SKM-1 (cell line): ENCODE results near the gene KIF26A.

Experiments
- DNase-seq: peaks from one replicate; lab custom pipeline; 2025; ENCODE audit not compliant: unreplicated experiment; lab: John Stamatoyannopoulos, UW

KIF26A gene

DNA sequence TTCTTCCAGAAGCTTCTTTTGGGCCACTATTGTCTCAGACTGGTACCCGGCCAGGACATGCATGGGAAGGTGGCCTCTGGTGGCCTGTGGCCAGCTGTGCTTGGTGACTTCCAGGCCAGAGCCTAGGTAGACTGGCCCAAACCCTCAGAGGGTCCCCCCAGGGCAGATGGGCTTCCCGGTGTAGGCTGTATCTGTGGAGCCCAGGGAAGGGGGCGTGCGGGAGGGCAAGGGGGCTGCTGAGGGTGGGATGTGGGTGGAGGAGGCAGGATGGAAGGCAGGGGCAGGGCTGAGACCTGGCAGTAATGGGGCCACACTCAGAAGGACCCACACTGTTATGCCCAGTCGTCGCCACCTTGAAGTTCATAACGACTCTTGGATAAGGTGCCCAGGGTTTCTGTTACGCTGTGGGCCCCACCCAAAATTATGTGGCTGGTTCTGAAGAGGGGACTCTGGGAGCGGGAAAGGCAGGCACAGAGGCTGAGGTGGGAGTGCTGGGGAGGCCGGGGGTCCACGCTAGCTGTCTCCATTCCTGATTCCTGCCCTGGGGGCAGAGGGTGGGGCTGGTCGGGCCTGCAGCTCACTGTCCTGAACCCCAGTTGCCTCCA lies 52.1 kb downstream of the KIF26A start:
- no peak for DNase-seq

DNA sequence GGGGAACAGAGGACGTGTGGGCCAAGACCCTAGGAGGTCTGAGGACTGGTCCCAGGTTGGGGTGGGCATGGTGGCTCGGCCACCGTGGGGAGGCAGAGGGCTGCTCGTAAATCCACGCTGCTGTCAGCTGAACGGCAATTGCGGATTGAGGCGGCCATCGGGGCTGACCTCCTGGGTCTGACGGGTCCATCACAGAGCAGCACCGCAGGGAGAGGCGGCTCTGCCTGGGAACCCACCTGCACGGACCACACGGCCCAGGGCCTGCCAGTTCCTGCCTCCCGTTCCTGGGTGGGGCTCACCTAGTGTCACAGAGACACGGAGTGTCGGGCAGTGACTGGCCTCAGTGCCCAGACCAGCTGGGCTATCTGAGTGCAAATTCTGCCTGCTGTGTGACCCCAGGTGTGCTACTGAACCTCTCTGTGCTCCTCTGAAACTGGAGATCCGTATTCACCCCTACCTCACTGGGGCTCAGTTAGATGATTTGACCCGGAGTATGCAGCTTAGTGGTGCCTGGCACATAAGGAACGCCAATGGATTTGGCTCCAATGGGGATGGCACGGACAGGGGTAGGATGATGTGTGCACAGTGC lies 53.1 kb downstream of the KIF26A start:
- DNase-seq, result no peak

DNA sequence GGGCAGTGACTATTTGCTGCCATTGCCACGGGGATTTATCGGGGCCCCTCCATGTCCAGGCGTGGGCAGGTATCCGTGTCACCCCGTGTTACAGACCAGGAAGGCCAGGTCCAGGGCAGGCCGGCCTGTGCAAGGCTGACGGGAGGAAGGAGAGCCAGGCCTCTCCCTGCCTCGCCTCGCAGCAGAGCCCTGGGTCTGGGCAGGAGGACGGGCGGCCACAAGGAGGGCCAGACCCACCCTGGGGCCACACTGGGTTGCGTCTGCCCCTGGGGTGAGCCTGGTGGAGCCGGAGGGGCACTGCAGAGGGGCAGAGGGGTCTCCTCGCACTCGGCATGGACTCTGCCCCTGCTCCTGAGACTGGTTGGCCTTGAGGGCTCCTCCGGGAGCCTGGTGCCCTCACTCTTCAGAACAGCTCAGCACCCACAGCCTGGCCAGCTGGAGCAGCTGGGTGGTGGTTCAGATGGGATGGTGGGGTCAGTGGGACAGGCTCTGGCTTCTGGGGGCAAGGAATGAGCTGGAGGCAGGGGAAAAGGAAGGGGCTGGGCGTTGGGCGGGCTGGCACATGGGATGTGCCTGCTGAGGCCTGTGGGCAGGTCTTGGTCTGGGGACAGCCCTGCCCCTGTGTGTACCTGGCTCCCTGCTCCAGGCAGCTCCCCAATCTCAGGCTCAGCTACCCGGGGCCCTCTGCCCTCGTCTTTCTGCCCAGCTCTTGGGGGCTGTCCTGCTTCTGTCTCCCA lies 53.9 kb downstream of the KIF26A start:
- DNase-seq, result no peak

GRCh38 chr14:104192883-104193245 lies 54.5 kb downstream of the KIF26A start:
- no peak for DNase-seq

- no peak for DNase-seq
Measured at GRCh38 chr14:104194016-104194415, 55.6 kb downstream of the KIF26A start.

GRCh38 chr14:104194716-104195115 lies 56.3 kb downstream of the KIF26A start:
- no peak for DNase-seq

DNA sequence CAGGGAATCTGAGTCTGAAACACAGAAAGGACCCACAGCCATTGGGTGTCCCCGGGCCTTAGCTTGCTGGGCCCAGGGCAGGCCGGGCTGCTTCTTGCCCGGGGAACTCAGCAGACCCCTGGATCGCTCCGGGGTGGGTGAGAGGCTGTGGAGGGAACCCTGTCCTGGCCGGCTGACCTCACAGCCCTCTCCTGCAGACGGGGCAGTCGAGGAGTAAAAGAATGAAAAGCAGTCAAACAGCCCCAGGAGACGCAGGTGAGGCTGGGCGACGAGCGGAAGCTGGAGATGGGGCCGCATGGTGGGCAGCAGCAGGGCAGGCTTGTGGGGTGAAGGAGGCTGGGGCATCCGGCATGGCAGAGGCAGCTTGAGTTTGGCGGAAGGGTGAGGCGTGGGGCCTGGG lies 57.0 kb downstream of the KIF26A start:
- DNase-seq, result no peak

DNA sequence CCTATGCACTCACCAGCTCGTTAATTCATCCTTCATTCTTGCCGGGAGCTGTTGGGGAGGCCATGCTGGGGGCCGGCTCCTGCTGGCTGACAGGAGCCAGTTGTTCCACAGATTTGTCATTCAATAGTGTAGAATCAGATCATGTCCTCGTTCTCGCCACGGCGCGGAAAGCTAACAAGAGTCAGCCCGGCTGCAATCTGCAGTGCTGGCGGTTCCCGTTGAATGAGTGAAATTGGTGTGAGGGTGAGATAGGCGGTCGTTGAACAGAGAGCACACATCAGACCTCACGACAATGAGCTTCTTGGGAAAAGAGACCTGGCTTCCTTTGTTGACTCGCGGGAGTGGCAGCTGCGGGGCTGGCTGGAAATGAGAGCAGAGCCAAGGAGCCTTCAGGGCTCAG lies 57.5 kb downstream of the KIF26A start:
- DNase-seq, result no peak

DNA sequence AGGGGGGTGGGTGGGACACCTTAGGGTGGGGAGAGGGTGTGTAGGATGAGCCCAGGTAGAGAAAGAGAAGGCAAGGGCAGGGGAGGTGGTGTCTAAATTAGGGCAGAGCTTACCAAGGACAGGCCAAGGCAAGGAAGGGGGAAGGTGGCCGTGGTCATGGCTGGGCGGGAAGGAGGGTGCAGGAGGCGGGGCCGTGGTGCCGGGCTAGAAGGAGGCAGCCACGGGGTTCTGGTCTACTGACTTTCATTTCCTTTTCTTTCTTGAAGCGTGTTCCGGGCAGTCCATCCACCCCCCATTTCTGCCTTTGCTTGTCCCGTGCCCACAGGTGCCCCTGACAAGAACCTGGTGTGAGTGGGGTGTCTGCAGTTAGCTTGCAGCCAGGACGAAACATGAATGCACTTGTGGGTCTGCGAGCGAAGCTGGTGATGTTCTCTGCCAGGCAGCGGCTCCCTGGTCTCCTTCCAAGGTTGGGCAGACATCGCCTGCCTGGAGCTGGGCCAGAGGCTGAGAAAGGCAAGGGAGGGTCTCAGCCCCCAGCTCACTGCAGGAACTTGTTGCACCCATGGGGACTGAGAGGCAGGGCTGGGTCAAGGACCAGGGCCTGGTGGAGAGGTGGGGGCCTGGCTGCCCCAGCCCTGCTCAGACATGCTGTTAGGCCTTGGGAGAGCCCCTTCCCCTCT lies 58.2 kb downstream of the KIF26A start:
- no peak for DNase-seq

GRCh38 chr14:104197449-104198247 lies 59.3 kb downstream of the KIF26A start:
- DNase-seq, result no peak

GRCh38 chr14:104199266-104199895 lies 61.0 kb downstream of the KIF26A start:
- DNase-seq, result no peak

DNA sequence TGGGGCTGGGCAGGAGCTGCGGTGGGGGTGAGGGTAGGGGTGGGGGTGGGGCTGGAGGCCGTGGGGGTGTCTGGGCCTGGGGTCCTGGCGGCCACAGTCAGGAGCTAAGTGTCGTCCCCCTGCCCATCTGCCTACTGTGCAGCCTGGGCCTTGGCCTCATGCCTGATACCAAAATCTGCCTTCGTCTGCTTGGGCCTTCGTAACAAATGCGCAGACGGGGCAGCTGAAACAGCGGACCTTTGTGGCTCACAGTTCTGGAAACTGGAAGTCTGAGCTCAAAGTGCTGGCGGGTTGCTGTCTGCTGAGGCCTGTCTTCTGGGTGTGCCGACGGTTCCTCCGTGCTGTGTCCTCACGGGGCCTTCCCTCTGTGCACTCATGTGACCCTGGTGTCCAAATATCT lies 61.7 kb downstream of the KIF26A start:
- no peak for DNase-seq

DNA sequence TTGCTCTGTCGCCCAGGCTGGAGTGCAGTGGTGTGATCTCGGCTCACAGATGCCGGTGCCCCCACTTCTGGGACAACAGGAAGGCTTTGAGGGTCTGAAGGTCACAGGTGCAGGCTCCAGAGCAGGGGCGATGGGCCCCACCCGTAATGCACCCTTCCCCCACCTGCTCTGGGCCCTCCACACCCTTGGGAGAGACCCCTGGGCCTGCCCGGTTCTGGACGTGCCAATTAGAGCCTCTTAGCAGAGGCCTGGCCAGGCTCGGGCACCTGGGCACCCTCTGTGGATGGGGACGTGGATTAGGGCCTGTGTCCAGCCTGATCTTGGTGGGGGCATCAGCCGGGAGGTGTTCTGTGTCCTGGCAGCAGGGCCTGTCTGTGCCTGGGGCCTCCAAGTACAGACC lies 62.2 kb downstream of the KIF26A start:
- DNase-seq, result no peak

DNA sequence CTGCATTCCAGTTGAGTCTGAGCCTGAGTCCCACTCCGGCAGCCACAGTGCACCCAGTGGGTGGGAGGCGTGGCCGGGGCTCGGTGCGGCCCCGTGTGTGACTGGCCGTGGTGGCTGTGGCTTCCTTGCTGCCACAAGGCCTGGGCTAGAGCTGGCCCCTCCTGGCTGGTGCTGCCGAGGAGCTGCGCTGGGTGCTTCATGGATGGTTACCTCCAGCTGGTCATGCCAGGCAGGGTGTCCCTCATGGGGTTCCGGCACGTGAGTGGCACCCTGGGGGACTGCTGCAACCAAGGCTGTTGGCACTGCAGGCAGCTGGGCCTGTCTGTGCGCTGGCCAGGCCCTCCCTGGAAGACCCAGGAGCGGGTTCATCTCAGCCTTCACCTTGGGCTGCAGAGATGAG lies 62.7 kb downstream of the KIF26A start:
- no peak for DNase-seq

- no peak for DNase-seq
Measured at GRCh38 chr14:104201496-104201895, 63.1 kb downstream of the KIF26A start.

- no peak for DNase-seq
Measured at GRCh38 chr14:104202259-104203070, 64.1 kb downstream of the KIF26A start.

- DNase-seq, result no peak
Measured at GRCh38 chr14:104203071-104203425, 64.7 kb downstream of the KIF26A start.

GRCh38 chr14:104204660-104205149 lies 66.3 kb downstream of the KIF26A start:
- DNase-seq, result no peak

- DNase-seq, result no peak
Measured at GRCh38 chr14:104205781-104206180, 67.4 kb downstream of the KIF26A start.
